Activated CD8-positive, alpha-beta memory T cell treated with anti-CD3 and anti-CD28 coated beads for 1 hour (primary cell): ENCODE data around the gene PEPD.

ENCODE experiments used
- DNase-seq, 2 donors: peaks; one replicate each; pipeline ENCODE4 v3.0.0-alpha.2; 2020; ENCODE audit warnings: low read depth in 1 of 2; ENCODE audit errors: extremely low read depth in 1 of 2

The PEPD gene

DNA sequence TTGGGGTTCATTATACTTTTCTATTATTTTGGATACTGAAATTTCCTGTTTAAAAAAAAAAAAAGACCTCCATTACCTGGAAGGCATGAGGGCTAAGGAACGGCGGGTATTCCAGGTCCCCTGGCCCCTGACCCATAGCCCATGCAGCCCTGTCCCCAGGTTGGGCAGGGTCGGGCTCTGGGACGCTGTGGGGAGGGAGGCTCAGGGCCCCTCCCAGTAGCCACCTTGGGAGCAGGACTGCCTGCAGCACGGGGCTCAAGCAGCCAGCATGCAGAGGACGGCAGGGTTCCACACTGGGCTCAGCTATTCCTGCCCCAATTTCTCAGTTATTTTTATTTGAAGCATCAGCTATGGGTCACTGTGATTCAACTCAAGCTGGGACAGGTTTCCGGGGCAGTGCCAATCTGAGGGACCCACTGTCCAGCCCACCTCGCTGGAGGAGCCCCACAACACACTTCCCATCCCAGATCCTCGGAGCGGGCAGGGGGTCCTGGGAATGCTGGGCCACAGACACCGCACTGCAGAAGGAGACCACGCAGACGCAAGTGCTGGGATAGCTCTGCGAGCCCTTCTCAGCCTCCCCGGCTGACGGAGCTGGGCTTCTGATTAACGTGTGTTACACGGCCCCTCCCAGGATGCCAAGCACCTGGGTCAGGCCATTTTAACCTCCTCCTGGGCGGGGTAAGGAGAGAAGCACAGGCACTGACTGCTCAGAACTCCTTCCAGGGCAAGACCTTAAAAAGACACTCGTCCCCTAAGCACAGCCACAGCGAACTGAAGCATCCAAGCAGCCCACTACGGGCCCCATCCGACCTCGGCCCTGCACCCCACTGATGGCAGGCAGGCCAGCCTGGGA is 60.1 kb downstream of the PEPD start:
- no peak for DNase-seq

DNA sequence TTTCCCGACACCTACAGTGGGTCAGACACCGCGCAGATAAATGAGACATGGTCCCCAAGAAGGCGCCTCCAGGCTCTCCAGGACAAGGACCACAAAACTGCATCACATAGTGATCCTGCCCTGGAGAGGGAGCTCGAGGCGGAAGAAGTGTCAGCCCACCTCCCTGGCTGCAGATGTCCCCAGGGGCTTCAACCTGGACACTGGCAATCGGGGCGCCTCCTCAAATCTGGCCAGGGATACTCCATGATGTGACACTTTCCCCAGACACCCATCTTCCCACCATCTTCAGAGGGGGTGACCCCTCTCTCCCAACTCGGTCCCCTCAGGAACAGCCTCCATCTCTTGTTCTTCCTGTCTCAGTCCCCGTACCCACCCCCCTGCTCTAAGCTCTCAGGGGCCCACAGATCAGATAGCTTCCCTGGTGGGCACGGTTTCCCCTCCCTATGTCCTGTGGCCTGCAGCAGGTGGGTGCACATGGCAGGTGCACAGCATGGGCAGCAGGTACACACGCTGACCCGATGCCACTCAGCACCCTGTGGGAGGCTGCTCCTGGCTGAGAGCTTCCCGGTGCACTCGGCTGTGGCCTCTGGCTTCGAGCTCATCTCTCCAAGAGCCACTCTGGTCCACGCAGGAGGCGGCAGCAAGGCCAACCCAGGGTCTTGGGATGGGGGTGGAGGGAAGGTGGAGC is 61.2 kb downstream of the PEPD start:
- no peak for DNase-seq

DNA sequence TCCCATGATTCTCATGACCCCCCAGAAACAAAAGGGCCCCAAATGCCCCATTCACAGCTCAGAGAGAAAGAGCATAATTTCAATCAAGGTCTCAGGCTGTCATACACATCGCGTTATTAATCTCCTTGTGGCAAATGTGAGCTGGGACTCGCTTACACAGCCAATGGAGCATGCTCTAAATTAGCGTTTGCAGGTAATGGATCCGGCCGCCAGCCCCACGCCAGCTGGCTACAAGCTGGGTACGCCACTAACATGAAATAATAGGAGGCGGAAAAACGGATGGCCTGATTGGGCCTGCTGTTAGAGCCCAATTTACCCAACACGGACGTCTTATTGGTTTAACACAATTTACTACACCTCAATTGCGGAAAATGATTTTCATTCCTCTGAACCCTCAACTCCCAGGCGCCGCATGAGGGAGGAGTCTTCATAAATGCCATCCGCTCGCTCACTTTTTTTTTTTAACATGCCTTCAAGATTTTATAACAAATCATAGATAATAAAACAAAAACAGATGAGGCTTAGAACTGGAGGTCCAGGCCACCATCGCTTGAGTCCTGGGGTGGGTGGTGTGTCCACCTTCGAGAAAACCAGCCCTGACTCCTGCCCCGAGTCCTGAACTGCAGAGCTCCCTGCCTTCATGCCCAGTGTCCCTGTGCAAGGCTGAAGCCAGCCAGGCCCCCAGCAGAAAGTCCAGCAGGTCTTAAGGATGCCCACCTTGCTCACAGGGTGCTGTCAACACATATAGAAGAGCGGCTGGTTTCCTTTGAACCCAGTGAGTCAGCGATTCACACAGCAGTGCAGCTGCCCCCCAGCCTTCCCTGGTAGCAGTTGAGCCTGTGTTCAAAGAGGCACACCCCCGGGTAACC is 62.1 kb downstream of the PEPD start:
- DNase-seq = no peak

DNA sequence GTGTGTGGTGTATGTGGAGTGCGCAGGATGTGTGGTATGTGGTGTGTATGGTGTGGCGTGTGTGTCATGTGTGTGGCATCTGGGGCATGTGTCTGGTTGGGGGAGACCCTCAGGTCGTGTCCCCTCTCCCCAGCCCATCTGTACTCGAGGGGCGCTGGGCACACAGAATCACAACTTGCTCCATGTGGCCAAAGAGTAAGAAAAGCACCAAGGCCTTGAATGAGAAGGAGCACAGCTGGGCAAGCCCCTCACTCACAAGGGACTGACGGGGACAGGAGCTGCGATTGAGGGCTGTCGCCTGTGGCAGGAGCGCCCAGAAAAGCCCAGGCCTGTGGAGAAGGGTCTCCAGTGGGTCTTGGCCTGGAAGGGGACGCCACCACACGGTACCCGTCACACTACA is 62.8 kb downstream of the PEPD start:
- no peak for DNase-seq

- DNase-seq = no peak
Measured at GRCh38 chr19:33458171-33458633, 63.4 kb downstream of the PEPD start.

- DNase-seq = no peak
Measured at GRCh38 chr19:33456845-33457220, 64.8 kb downstream of the PEPD start.

- DNase-seq = no peak
Measured at GRCh38 chr19:33456076-33456844, 65.3 kb downstream of the PEPD start.

- DNase-seq = no peak
Measured at GRCh38 chr19:33453265-33453664, 68.3 kb downstream of the PEPD start.

- DNase-seq = no peak
Measured at GRCh38 chr19:33450689-33451088, 70.9 kb downstream of the PEPD start.

DNA sequence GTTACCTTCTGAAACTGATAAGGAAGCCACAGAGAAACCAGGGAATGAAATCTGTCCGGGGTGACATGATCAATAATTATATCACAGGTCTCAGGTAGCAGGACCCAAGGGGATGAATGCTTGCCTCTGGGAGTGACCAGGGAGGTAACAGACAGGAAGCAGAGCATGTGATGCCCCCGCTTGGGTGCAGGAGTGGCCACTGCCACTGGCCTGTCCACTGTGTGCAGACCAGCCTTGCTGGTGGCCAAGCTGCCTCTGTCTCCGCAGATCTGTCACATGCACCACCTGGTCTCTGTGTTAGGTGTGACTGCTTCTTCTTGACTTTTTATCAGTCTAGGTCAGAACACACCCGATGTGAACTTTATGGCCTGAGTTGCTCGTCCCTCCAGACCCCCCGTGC is 71.8 kb downstream of the PEPD start:
- no peak for DNase-seq

- no peak for DNase-seq
Measured at GRCh38 chr19:33448159-33448516, 73.5 kb downstream of the PEPD start.

- no peak for DNase-seq
Measured at GRCh38 chr19:33447336-33448158, 74.0 kb downstream of the PEPD start.

DNA sequence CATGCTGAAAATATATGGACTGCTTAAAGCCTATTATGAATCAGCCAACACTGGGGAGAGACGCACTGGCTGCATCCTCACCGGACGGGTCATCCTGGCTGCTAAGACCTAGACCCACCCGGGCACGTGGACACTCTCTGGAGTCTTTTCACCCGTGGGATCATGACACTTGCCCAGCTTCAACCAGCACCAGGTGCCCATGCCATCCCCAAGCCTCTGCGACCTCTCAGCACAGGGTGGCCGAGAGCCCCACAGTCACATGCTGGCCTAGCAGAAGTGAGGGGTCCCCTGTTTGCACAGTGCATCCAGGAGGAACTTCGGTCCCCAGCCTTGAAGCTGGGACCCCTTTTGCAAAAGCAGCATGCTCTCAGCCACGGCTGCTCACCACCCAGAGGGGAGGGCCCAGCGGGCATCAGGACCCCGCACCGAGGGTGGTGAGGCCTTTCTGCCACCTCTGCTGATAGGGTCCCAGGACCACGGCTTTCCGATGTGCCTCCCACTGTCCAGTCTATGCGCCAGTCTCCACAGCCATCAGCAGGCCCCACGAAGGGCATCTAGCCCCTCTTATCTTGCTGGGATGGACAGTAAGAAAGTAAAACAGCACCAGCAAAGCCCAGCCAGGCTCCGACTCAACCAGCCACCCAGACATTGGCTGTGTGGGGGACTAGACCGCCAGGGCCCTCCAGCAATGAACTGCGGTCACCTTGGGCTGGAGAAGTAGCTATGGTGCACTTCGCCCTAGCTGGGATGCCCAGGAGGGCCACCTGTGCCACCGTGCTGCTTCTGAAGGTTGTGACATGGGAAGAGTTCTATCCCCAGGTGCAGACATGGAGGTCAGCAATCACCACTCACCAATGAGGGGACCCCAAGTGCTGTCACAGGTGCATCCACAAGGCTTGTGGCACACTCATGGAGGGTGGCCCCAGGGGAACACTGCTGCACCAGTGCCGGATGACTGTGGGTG is 75.0 kb downstream of the PEPD start:
- DNase-seq = no peak

- DNase-seq = no peak
Measured at GRCh38 chr19:33445442-33446329, 75.9 kb downstream of the PEPD start.

GRCh38 chr19:33444562-33445441 is 76.8 kb downstream of the PEPD start:
- no peak for DNase-seq

- DNase-seq = no peak
Measured at GRCh38 chr19:33443638-33444561, 77.7 kb downstream of the PEPD start.
